Measurements from ENCODE around the gene GADD45B.

DNA sequence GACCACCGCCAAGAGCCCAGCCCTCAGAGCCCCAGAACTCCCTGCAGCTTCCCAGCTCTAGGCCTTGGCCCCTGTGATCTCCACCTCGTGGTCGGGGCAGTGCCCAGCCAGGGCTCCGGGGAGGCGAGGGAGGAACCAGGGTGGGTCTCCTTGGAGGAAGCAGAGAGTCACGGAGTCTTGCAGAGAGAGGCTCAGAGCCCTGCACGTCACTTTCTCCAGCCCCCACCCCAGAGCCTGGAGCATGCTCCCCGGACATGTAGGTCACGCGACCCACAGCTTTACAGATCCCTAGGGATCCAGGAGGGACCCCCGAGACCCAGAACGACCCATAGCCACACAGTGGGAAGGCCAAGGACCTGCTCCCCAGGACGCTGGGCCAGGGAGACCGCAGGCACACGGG lies 11.9 kb downstream of the GADD45B start:
- TF ChIP-seq, protein P1, sequence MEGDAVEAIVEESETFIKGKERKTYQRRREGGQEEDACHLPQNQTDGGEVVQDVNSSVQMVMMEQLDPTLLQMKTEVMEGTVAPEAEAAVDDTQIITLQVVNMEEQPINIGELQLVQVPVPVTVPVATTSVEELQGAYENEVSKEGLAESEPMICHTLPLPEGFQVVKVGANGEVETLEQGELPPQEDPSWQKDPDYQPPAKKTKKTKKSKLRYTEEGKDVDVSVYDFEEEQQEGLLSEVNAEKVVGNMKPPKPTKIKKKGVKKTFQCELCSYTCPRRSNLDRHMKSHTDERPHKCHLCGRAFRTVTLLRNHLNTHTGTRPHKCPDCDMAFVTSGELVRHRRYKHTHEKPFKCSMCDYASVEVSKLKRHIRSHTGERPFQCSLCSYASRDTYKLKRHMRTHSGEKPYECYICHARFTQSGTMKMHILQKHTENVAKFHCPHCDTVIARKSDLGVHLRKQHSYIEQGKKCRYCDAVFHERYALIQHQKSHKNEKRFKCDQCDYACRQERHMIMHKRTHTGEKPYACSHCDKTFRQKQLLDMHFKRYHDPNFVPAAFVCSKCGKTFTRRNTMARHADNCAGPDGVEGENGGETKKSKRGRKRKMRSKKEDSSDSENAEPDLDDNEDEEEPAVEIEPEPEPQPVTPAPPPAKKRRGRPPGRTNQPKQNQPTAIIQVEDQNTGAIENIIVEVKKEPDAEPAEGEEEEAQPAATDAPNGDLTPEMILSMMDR (IDR thresholded peaks at IDR 0.05): no peak
- TF ChIP-seq EP300 (IDR thresholded peaks at IDR 0.05): no peak
- no peak for TF ChIP-seq POLR2A (IDR thresholded peaks at IDR 0.05)
- TF ChIP-seq POLR2AphosphoS5 (IDR thresholded peaks at IDR 0.05): no peak

Measured in stomach (tissue), 4 donors.